HG03039 (cell line): ENCODE data around the gene ARMC8.

Experiments used
- ATAC-seq: cut with Tn5 transposase; IDR thresholded peaks from one replicate; pipeline ENCODE4 v1.9.1; 2021; ENCODE audit warnings: mild to moderate bottlenecking, moderate library complexity; ENCODE audit not compliant: unreplicated experiment

ARMC8 gene

GRCh38 chr3:138338244-138338643 lies 151.1 kb downstream of the ARMC8 start:
- ATAC-seq = no peak

- ATAC-seq = no peak
Measured at GRCh38 chr3:138338811-138339210, 151.7 kb downstream of the ARMC8 start.

- no peak for ATAC-seq
Measured at GRCh38 chr3:138340511-138340910, 153.4 kb downstream of the ARMC8 start.

GRCh38 chr3:138344754-138345153 lies 157.7 kb downstream of the ARMC8 start:
- ATAC-seq = no peak
